Measurements from ENCODE around the gene IL17B. TPM values are rescaled to one million over a fixed set of nuclear protein-coding genes. Genes with fewer than 3 reads are reported as not detected.
"Not testable (repeated sequence)": the region's sequence is repeated elsewhere in the genome, so short reads cannot be mapped to it uniquely, and the experiment has no call there.

IL17B gene
- total and polyA plus RNA-seq, 8 donors = 0.56 to 31.0 (median 1.8) TPM; not detected in 3

DNA sequence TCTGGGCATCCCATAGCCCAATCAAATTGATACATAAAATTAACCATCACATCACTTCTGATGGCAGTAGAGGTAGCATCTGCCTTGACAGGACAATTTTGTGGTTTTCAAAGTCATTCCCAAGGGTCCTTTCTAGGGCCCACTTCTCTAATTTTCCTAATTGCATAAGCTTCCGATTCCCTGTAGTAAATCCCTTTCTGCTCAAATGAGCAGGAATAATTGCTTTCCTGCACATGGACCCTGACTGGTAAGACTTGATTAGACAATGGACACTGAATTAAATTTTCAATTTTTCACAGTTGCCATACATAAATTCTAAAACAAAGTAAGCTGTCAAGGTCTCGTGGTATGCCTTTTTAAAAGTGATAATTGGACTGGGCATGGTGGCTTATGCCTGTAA is 22.0 kb upstream of the IL17B start:
- Histone ChIP-seq H3K36me3 (no peaks in the 10 kb centered on the region), H3K4me3 (no peak overlapping the region), H3K9me3 (no peaks in the 10 kb centered on the region), H3K27me3 (no peaks in the 10 kb centered on the region), H3K27ac (peak overlapping the region in 2 of 5 donors; percentile 50 to 53), H3K4me1 (peaks cover 8 to 21% (median 14%) of the 10 kb centered on the region in 4 donors)
- no peak for TF ChIP-seq POLR2A (IDR thresholded peaks at IDR 0.05)
- no peak for TF ChIP-seq POLR2AphosphoS5 (IDR thresholded peaks at IDR 0.05)
- TF ChIP-seq EP300 (IDR thresholded peaks at IDR 0.05) = no peak
- TF ChIP-seq CTCF (IDR thresholded peaks at IDR 0.05) = no peak
- intact Hi-C loops (cut with DNase I; ENCODE audit: low total_unique reads) = no loop called here
- 90 to 93% (median 92%) methylated on average over 2 of the region's 2 CpGs for WGBS, 5 donors
- no peak for DNase-seq

DNA sequence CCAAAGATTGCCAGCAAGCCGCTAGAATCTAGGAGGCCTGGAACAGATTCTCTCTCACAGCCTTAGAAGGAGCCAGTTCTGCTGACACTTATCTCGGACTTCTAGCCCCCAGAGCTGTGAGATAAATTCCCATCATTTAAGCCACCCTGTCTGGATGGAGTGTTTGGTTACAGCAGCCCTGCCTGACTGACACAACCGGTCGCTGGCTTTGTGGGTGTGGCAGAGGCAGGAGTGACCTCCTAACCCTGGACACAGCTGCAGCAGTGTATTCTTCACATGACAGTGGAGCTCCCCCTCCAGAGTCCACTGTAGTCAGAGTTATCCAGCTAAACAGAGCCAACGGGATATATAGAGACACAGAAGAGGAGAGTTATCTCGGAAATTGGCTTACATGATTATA is 21.2 kb upstream of the IL17B start:
- H3K27ac ChIP-seq = peak overlapping the region in 3 of 5 donors; percentile 2 to 53 (median 50)
- H3K4me1 ChIP-seq = peaks cover under 1 to 14% (median 9%) of the 10 kb centered on the region in 4 donors
- no peaks in the 10 kb centered on the region for H3K9me3 ChIP-seq
- TF ChIP-seq POLR2AphosphoS5 (IDR thresholded peaks at IDR 0.05) = no peak
- no peak for TF ChIP-seq CTCF (IDR thresholded peaks at IDR 0.05)
- TF ChIP-seq EP300 (IDR thresholded peaks at IDR 0.05) = no peak
- TF ChIP-seq POLR2A (IDR thresholded peaks at IDR 0.05) = no peak
- no peaks in the 10 kb centered on the region for H3K27me3 ChIP-seq
- no peaks in the 10 kb centered on the region for H3K36me3 ChIP-seq
- no peak overlapping the region for H3K4me3 ChIP-seq
- WGBS, 5 donors = 50 to 61% (median 56%) methylated on average over 6 of the region's 6 CpGs
- DNase-seq = peak in 1 of 2 donors; percentile 69
- intact Hi-C loops (cut with DNase I; ENCODE audit: low total_unique reads) = no loop called here

GRCh38 chr5:149399775-149400174 is 20.7 kb upstream of the IL17B start:
- no peak for TF ChIP-seq POLR2AphosphoS5 (IDR thresholded peaks at IDR 0.05)
- TF ChIP-seq POLR2A (IDR thresholded peaks at IDR 0.05) = no peak
- no peak for TF ChIP-seq EP300 (IDR thresholded peaks at IDR 0.05)
- no peak for TF ChIP-seq CTCF (IDR thresholded peaks at IDR 0.05)
- peaks cover 0 to 9% (median 5%) of the 10 kb centered on the region in 4 donors for H3K4me1 ChIP-seq
- no peak overlapping the region for H3K4me3 ChIP-seq
- H3K27me3 ChIP-seq = no peaks in the 10 kb centered on the region
- H3K36me3 ChIP-seq = no peaks in the 10 kb centered on the region
- intact Hi-C loops (cut with DNase I; ENCODE audit: low total_unique reads) = no loop called here
- peak overlapping the region in 2 of 5 donors; percentile 50 to 53 for H3K27ac ChIP-seq
- no peaks in the 10 kb centered on the region for H3K9me3 ChIP-seq
- peak in 1 of 2 donors; percentile 36 for DNase-seq

DNA sequence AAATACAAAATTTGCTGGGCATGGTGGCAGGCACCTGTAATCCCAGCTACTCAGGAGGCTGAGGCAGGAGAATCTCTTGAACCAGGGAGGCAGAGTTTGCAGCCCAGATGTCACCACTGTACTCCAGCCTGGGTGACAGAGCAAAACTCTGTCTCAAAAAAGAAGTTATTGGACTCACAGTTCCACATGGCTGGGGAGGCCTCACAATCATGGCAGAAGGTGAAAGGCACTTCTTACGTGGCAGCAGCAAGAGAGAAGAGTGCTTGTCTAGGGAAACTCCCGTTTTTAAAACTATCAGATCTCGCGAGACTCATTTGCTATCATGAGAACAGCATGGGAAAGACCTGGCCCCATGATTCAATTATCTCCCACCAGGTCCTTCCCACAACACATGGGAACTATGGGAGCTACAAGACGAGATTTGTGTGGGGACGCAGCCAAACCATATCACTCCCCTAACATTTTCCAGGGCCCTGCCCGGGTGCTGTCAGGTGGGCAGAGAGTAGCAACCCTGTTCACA is 19.7 kb upstream of the IL17B start:
- H3K4me1 ChIP-seq; H3K27me3 ChIP-seq; intact Hi-C loops (cut with DNase I; ENCODE audit: low total_unique reads); H3K36me3 ChIP-seq; H3K9me3 ChIP-seq; H3K4me3 ChIP-seq; DNase-seq: not testable (repeated sequence)
- peak overlapping the region in 1 of 5 donors; percentile 14 for H3K27ac ChIP-seq
- WGBS, 5 donors = 77 to 89% (median 79%) methylated on average over 7 of the region's 7 CpGs

- peak in 1 of 2 donors; percentile 12 for DNase-seq
- no peaks in the 10 kb centered on the region for H3K36me3 ChIP-seq
- intact Hi-C loops (cut with DNase I; ENCODE audit: low total_unique reads) = no loop called here
- TF ChIP-seq EP300 (IDR thresholded peaks at IDR 0.05) (no peak), POLR2A (IDR thresholded peaks at IDR 0.05) (no peak), CTCF (IDR thresholded peaks at IDR 0.05) (no peak), POLR2AphosphoS5 (IDR thresholded peaks at IDR 0.05) (no peak)
- 73 to 94% (median 89%) methylated on average over 6 of the region's 6 CpGs for WGBS, 5 donors
- no peak overlapping the region for H3K4me3 ChIP-seq
- H3K4me1 ChIP-seq = no peaks in the 10 kb centered on the region
- peak overlapping the region in 1 of 5 donors; percentile 22 for H3K27ac ChIP-seq
- H3K9me3 ChIP-seq = no peaks in the 10 kb centered on the region
- H3K27me3 ChIP-seq = no peaks in the 10 kb centered on the region
Observed at GRCh38 chr5:149397530-149397929, 18.4 kb upstream of the IL17B start.

DNA sequence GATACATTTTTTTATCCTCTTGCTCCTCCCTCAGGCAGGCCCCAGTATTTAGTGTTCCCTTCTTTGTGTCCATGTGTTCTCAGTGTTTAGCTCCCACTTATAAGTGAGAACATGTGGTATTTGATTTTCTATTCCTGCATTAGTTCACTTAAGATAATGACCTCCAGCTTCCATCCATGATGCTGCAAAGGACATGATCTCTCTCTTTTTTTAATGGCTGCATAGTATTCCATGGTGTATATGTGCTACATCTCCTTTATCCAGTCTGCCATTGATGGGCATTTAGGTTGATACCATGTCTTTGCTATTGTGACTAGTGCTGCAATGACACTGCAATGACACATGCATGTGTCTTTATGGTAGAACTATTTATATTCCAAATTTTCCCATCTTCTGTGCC is 15.9 kb upstream of the IL17B start:
- DNase-seq; H3K4me3 ChIP-seq; intact Hi-C loops (cut with DNase I; ENCODE audit: low total_unique reads); H3K27ac ChIP-seq; H3K36me3 ChIP-seq; H3K27me3 ChIP-seq; H3K4me1 ChIP-seq; H3K9me3 ChIP-seq: not testable (repeated sequence)
